GM21529 (cell line): Measurements from ENCODE around the gene ZFR2.
"Not testable (repeated sequence)": the region's sequence is repeated elsewhere in the genome, so short reads cannot be mapped to it uniquely, and the experiment has no call there.

ENCODE experiments used
- ATAC-seq: cut with Tn5 transposase; IDR thresholded peaks from one replicate; pipeline ENCODE4 v1.9.1; 2021; ENCODE audit not compliant: unreplicated experiment

ZFR2 gene

GRCh38 chr19:3874695-3875094 lies 5.9 kb upstream of the ZFR2 start:
- ATAC-seq: not testable (repeated sequence)

GRCh38 chr19:3873151-3873550 lies 4.3 kb upstream of the ZFR2 start:
- ATAC-seq: no peak

- ATAC-seq: no peak
Observed at GRCh38 chr19:3867971-3868769, 668 bp downstream of the ZFR2 start.

- ATAC-seq: no peak
Observed at GRCh38 chr19:3866910-3867638, 1.8 kb downstream of the ZFR2 start.

- ATAC-seq: no peak
Observed at GRCh38 chr19:3863648-3864047, 5.2 kb downstream of the ZFR2 start.

GRCh38 chr19:3862826-3863500 lies 5.9 kb downstream of the ZFR2 start:
- ATAC-seq: no peak

- ATAC-seq: no peak
Observed at GRCh38 chr19:3860499-3860898, 8.3 kb downstream of the ZFR2 start.

- no peak for ATAC-seq
Observed at GRCh38 chr19:3857449-3858003, 11.3 kb downstream of the ZFR2 start.

- no peak for ATAC-seq
Observed at GRCh38 chr19:3855320-3855719, 13.5 kb downstream of the ZFR2 start.

- no peak for ATAC-seq
Observed at GRCh38 chr19:3852614-3853254, 16.1 kb downstream of the ZFR2 start.

GRCh38 chr19:3852177-3852511 lies 16.7 kb downstream of the ZFR2 start:
- ATAC-seq: no peak

GRCh38 chr19:3851254-3852176 lies 17.3 kb downstream of the ZFR2 start:
- ATAC-seq: no peak

- ATAC-seq: no peak
Observed at GRCh38 chr19:3850320-3850972, 18.4 kb downstream of the ZFR2 start.

GRCh38 chr19:3849787-3850186 lies 19.1 kb downstream of the ZFR2 start:
- no peak for ATAC-seq

GRCh38 chr19:3849092-3849491 lies 19.7 kb downstream of the ZFR2 start:
- ATAC-seq: no peak

- no peak for ATAC-seq
Observed at GRCh38 chr19:3844596-3844995, 24.2 kb downstream of the ZFR2 start.

GRCh38 chr19:3842948-3843347 lies 25.9 kb downstream of the ZFR2 start:
- no peak for ATAC-seq

GRCh38 chr19:3840804-3841203 lies 28.0 kb downstream of the ZFR2 start:
- no peak for ATAC-seq

- no peak for ATAC-seq
Observed at GRCh38 chr19:3839941-3840340, 28.9 kb downstream of the ZFR2 start.

- no peak for ATAC-seq
Observed at GRCh38 chr19:3838661-3839060, 30.2 kb downstream of the ZFR2 start.
